Measurements from ENCODE around the gene ZNF691.

- TF ChIP-seq CTCF (conservative IDR thresholded peaks at IDR 0.05 in 1 of 2, IDR thresholded peaks at IDR 0.05 in 1 of 2; ENCODE audit: extremely low read depth in 1 of 2, insufficient read depth in 1 of 2, low read depth in 1 of 2, low read length in 2 of 2) (no peak), EZH2 (IDR thresholded peaks at IDR 0.05; ENCODE audit: borderline replicate concordance, low read length) (no peak)
Measured at GRCh38 chr1:42851960-42852607, 5.7 kb downstream of the ZNF691 start.
